GM18907 (cell line): ENCODE data around the gene ZNF350.
"Not testable (repeated sequence)": the region's sequence is repeated elsewhere in the genome, so short reads cannot be mapped to it uniquely, and the experiment has no call there.

ENCODE experiments used
- ATAC-seq: cut with Tn5 transposase; IDR thresholded peaks from one replicate; pipeline ENCODE4 v1.9.1; 2021; ENCODE audit warnings: mild to moderate bottlenecking, moderate library complexity; ENCODE audit not compliant: unreplicated experiment

The ZNF350 gene

DNA sequence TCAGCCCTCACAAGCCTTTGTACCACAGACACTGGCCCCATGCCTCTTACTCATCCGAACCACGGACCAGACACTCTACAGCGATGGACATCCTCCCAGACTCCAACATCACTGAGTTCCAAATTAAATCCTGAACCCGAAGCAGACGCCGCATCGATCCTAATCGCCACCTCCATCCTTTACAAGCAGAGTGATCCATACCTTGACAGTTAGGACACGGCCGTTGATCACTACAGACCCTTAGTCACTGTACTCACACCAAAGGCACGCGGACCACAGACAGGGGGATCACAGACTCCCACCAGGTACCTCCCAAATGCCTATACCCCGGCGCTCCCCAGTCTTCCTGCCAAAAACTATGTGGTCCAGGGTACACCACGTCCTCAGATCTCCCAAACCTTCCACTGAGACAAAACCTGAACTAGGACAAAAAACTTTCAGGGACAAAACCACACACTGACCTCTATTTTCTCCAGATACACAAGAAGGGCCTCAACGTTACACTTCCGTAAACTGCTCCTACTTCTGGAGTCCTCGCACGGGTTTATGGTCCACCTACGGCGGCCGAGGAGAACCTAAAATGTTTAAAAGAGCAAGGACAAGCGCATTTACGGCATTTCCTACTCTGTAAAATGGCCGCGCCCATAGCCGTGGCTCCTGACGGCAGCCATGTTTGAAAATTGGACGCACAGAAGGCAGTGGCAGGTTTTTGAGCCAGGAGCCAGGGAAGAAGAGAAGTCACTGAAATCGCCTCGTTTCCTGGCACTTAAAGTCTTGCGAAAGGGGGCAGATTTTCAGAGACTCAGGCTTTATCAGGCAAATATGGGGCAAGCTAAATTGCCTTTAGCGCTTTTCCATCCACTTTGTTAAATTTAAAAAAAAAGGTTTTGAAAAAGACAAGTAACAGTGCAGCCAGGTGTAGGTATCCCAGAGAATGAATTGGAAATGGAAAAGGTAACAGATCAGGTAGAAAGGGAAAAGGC is at the start of gene ZNF350:
Gene ZNF350 (minus strand): TSS at position 532 of the 983 bp plus-strand sequence. CDS start 12,480 bp downstream, outside the sequence.
- ATAC-seq, result peak; percentile 90

DNA sequence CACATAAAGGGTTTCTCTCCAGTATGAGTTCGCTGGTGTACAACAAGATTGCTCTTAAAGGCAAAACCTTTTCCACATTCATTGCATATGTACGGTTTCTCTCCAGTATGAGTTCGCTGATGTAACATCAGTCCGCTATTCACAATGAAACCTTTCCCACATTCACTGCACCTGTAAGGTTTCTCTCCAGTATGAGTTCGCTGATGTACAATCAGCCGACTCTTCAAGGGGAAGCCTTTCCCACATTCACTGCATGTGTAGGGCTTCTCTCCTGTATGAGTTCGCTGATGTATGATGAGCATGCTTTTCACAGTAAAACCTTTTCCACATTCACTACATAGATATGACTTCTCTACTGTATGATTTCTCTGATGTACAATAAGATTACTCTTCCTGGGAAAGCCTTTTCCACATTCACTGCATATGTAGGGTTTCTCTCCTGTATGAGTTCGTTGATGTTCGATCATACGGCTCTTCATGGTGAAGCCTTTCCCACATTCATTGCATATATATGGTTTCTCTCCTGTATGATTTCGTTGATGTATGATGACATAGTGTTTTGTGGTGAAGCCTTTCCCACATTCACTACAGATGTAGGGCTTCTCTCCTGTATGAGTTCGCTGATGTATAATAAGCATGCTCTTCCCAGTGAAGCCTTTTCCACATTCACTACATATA is 47.5 kb upstream of the ZNF350 start:
- no peak for ATAC-seq

DNA sequence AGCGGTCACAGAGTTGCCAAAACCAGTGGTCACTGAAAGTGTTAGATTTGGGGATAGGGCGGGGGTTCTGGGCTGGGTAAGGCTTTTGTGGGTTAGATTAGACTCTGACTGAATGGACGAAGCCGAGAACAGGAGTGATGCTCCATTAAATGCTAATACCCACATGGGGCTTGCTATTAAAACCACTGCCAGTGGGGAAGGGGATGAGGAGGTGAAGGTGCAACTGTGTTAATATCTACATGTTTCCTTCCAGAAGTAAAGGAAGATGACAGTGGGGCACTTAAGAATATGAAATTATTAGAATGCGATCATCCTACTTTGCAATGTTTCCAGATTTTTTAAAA is 42.1 kb upstream of the ZNF350 start:
- ATAC-seq, result peak; percentile 25

DNA sequence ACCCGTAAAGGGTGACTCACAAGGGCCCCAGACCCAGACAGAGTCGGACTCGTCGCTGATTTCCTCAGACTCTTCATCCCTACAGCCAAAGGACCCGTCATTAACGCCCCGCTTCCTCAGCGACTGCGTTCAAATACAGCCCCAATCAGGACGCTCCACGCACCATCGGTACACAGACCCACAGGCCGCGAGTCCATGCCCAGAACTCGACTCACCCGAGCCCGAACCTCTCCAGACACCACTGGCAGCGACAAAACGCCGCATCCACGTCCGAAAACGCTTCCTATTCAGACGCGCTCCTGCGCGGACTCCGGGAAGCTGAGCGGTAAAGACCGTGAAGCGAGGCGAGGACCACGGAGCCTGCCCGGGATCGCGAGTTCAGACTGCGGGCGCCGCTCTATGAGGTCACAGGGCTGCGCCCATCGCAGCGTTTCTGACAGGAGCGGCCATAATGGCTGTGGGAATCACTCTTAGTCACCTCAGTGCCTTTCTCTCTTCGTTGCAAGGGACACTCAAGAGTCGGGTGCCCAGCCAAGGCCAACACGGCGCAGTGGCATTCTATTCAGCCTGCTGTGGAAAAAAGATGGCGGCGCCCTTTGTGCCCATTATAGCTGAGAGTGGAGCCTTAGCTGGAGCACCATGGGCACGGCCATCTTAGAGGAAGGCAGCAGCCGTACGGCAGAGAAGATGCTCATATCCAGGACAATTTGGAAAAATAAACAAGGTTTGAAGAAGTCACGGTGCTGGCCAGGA is 41.6 kb upstream of the ZNF350 start, which contains the start of gene ZNF614:
Gene ZNF614 (minus strand): TSS at position 353 of the 753 bp plus-strand sequence. CDS start 2,634 bp downstream, outside the sequence.
- ATAC-seq, result peak; percentile 91

DNA sequence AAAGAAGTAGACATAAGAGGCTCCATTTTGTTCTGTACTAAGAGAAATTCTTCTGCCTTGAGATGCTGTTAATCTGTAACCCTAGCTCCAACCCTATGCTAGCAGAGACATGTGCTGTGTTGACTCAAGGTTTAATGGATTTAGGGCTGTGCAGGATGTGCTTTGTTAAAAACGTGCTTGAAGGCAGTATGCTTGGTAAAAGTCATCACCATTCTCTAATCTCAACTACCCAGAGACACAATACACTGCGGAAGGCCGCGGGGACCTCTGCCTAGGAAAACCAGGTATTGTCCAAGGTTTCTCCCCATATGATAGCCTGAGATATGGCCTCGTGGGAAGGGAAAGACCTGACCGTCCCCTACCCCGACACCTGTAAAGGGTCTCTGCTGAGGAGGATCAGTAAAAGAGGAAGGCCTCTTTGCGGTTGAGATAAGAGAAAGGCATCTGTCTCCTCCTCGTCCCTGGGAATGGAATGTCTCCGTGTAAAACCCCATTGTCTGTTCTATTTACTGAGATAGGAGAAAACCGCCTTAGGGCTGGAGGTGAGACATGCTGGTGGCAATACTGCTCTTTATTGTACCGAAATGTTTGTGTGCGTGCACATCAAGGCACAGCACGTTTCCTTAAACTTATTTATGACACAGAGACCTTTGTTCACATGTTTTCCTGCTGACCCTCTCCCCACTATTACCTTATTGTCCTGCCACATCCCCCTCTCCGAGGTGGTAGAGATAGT is 39.8 kb upstream of the ZNF350 start:
- not testable (repeated sequence) for ATAC-seq

DNA sequence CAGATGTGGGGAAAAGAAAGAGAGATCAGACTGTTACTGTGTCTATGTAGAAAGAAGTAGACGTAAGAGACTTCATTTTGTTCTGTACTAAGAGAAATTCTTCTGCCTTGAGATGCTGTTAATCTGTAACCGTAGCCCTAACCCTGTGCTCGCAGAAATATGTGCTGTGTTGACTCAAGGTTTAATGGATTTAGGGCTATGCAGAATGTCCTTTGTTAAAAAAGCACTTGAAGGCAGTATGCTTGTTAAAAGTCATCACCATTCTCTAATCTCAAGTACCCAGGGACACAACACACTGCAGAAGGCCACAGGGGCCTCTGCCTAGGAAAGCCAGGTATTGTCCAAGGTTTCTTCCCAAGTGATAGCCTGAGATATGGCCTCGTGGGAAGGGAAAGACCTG is 37.8 kb upstream of the ZNF350 start:
- ATAC-seq, result not testable (repeated sequence)

DNA sequence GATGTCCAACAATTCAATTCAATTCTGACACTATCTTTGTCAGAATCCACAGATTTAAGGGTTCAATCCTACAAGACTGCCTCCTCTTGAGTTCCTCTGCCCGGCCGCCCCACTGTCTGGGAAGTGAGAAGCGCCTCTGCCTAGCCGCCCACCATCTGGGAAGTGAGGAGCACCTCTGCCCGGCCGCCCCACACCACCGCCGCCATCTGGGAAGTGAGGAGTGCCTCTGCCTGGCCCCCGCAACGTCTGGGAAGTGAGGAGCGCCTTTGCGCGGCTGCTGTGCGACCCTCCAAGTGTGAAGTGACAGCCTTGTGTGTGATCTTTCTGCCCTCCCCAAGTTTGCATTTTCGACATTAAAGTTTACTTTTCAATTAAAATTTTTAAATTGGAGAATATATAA is 35.6 kb upstream of the ZNF350 start:
- ATAC-seq, result no peak

DNA sequence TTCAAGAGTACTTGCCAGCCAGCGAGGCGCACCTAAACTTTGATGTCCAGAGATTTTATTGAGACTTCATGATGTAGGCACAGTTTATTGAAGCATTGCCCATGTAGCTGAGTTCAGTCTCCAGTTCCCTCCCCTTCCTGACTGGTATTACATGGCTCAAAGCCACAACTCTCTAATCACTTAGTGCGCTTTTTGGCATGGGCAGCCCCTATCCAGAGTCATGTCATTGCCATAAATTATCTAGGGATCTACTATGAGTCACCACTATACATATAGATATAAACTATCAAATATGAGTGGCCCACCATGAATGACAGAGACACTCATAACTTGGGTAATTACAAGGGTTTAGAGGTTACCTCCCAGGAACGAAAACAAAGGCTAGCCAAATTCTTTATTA is 33.9 kb upstream of the ZNF350 start:
- no peak for ATAC-seq

DNA sequence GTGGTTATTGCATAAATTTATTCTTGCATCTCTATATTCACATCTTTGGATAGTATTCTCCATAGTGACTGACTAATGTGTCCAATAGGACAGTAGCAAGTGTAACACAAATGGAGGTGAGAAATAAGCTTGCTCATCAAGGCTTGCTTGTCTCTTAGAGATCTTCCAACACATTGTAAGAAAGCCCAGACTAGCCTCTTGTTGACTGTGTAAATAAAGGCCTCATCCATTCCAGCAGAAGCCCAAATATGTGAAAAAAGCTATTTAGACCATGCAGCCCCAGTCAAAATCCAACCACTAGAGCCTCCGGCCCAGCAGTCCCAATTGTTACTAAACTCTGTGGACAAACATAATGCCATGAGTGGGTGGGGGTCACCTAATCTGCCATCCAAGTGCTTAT is 24.0 kb upstream of the ZNF350 start:
- ATAC-seq, result no peak

DNA sequence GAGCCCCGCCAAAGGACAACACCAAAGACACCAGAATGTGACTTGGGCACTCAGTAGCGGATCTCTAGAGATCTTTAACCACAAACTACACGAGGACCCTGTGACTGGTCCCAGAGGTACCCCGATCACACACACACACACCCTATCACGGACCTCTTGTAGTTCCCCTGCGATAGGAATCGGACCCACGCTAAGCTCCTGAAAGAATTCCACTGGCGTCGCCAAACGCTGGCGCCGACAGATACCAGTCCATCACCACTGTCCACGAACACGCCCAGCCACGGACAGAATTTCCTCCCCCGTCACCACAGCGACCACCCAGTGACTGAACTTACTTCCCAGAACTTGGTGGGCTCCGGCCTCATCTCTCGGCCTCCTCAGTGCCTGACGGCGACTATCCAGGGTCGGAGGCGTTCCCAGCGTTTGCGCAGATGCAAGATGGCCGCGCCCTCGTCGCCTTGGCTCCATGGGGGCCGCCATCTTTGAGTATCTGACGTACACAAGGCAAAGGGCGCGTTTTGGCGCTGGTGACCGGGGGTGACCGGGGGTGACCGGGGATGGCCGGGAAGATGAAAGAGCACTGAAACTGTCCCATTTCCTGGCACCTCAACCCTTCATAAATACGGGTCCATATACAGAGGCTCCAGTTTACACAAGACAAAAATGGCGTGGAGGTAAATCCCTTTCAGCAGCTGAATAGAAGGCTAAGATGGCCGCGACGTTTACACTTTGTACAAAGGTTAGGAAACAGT is 21.3 kb upstream of the ZNF350 start, which contains the start of gene ZNF615:
Gene ZNF615 (minus strand): TSS at position 406 of the 752 bp plus-strand sequence. CDS start 4,500 bp downstream, outside the sequence.
- ATAC-seq, result peak; percentile 88

DNA sequence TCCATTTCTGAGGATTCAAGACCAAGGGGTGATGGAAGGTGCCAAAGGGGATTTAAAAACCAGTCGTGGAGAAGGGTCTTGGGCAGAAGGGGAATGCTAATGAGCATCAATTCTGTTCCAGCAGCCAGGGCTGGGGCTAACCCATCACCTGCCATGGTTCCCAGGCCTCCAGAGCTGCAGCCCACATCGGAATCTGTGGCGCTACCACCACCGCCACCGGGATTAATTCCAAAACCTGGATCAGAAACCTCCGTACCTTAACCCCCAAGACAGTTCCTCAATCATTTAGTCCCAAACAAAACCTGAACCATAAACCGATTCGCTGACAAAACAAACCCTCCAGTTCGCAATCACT is 20.8 kb upstream of the ZNF350 start:
- peak; percentile 16 for ATAC-seq

DNA sequence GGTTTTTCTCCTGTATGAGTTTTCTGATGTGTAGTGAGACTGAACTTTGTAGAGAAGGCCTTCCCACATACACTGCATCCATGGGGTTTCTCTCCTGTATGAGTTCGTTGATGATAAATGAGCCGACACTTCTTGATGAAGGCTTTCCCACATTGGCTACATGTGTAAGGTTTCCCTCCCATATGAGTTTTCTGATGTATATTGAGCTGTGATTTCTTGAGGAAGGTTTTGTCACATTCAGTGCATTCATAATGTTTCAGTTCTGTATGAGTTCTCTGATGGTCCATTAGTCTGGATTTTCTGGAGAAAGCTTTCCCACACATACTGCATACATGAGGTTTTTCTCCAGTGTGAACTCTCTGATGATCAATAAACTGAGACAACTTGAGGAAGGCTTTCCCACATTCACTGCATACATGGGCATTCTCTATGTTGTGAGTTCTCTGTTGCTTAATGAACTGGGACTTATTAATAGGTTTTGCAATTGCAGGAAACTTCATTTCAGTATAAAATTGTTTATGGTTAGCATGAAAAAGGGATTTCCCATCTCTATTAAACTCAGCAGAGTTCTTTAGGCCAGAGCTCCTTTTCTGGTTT is 7.5 kb upstream of the ZNF350 start:
- no peak for ATAC-seq

DNA sequence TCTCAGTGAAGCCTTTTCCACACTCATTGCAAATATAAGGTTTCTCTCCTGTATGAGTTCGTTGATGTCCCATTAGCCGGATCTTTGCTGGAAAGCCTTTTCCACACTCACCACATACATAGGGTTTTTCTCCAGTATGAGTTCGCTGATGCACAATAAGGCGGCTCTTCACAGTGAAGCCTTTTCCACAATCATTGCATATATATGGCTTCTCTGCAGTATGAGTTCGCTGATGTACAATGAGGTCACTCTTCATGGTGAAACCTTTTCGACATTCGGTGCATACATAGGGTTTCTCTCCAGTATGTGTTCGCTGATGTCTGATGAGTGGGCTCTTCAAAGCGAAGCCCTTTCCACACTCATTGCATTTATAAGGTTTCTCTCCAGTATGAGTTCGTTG is 6.8 kb upstream of the ZNF350 start:
- no peak for ATAC-seq

DNA sequence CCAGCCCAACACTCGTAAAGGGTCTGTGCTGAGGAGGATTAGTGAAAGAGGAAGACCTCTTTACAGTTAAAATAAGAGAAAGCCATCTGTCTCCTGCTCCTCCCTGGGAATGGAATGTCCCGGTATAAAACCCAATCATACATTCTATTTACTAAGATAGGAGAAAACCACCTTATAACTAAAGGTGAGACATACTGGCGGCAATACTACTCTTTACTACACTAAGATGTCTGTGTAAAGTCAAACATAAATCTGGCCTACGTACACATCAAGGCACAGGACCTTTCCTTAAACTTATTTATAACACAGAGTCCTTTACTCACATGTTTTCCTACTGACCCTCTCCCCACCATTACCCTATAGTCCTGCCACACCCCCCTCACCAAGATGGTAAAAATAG is 3.3 kb downstream of the ZNF350 start:
- ATAC-seq, result no peak

DNA sequence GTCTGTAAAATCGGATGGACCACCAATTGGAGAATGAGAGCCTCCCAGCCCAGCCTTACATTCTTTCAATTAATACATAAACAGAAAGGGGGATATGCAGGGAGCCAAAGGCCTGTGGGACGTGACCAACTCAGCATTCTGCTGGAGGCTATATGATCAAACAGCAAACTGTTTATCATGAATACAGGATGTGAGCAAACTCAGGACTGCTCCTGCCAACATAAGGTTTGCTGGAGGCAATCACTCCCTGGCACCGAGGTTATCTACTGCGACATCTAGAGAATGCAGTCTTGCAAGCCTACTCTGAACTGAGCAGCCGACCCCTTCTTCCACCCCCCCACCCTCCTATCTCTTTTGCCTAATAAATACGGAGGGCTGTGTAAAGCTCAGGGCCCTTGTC is 5.7 kb downstream of the ZNF350 start:
- ATAC-seq, result not testable (repeated sequence)

DNA sequence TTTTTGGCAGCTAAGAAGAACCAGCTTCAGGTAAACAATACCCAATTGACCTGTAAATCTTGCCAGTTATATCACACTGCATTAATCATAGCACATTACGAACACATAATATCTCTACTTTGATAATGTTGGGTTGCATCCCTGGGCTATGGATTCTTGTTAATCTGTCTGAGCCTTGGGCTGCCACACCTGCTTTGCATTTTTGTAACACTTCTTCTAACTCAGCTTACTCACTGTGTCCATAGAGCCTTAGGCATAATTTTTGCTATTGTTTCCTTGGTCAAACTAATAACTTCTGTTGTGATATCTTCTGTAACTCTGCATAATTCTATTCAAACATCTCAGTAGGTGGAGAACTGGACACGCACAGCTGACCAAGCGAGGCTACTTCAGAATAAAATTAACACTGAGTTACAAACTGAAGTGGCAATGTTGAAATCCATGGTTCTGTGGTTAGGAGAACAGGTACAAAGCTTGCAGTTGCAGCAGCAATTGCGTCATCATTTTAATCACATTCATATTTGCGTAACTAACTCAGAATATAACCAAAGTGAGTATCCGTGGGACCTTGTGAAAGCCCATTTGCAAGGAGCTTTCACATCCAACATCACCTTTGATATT is 6.4 kb downstream of the ZNF350 start:
- ATAC-seq, result no peak

DNA sequence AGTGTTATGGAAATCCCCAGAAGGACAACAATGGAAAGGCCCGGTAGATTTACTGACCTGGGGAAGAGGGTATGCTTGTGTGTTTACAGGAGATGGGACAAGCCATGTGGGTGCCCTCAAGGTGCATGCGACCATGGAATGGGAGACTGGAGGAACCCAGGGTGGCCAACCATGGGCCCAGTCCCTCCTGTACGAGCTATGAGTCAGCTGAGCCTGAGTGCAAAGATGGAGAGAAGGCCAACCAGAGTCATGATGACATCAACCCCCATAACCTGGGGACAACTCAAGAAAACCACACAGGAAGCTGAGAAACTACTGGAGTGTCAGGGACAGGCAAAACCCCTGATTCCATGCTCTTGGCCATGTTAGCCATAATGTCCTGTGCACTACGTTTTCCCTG is 7.8 kb downstream of the ZNF350 start:
- ATAC-seq, result no peak

DNA sequence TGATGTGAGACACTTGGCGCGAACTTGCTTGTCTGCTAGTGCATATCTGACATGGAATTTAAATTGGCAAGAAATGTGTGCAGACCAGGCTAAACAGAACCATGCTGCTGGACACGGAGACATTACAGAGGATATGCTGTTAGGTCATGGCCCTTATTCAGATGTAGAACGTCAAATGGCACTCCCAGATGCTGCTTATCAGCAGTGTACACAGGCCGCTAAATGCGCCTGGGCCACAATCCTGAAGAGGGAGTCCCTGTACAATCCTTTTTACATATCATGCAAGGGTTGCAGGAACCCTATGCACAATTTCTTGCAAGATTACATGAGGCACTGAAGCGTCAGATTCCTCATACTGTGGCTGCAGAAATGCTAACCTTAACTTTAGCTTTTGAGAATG is 9.3 kb downstream of the ZNF350 start:
- ATAC-seq, result no peak

DNA sequence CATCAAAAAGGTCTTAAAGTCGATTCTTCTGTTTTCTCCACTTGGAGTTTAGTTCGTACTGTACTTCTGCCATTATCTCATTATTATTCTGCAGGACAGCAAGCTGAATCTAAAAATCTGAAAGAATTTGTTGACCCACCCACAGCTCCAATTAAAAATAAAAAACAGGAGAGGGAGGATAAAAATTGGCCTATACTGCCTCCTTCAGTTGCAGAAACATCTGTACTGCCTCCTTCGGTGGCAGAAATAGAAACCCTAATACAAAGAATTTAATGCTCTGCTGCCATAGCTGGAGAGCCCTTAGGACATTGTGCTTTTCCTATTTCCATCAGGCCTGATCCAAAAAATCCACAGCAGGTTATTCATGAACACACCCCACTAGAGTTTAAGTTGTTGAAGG is 9.8 kb downstream of the ZNF350 start:
- ATAC-seq, result no peak
